Activated gamma-delta T cell treated with anti-CD3 and anti-CD28 coated beads, Interleukin-2, amount 50 U/mL, for 16 hours (primary cell): ENCODE data around the gene PRKN.

Experiments
- DNase-seq: peaks from one replicate; pipeline ENCODE4 v3.0.0-alpha.2; 2020; ENCODE audit warnings: low read depth

Gene PRKN

DNA sequence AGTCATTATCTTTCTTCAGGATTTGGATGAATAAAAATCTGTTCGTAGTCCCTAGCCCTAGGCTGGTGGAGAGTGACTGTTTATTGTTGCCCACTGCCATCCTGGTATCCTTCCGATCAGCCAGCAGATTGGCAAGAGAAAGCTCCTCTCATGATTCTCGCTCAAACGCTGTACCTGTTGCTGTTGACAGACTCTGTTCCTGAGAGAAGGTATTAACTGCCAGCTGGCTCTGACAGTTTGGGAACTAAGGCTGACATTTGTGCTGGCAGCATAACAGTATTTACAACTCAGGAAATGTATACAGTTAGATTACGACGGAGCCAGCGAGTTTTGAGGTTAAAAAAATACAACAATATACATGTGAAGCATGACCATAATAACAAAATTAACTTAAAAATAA is 674.5 kb downstream of the PRKN start:
- DNase-seq = no peak

DNA sequence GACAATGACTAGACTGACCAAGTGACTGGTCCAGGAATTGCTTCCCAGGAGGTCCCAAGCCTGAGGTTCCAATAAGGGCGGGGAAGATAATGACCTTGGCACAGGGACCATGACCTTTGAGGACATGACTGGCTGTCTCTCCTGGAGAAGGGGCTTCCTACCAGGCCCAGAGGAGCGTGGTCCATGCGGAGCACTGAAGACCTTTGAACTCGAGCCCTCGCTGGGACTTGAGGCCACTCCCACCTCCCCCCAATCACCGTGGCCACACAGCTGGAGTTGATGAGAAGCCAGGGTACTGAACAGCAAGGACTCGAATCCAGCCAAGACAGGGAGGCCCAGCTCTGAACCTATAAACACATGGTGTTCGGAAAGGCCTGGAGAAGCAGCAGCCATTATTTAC is 677.0 kb downstream of the PRKN start:
- no peak for DNase-seq

- DNase-seq = no peak
These were observed 681.2 kb downstream of the PRKN start for GRCh38 chr6:162046324-162046723.

GRCh38 chr6:162032620-162033019 is 694.9 kb downstream of the PRKN start:
- DNase-seq = no peak

GRCh38 chr6:162029873-162030576 is 697.5 kb downstream of the PRKN start:
- DNase-seq = no peak

- DNase-seq = no peak
These were observed 700.7 kb downstream of the PRKN start for GRCh38 chr6:162026843-162027242.

GRCh38 chr6:162026031-162026430 is 701.5 kb downstream of the PRKN start:
- no peak for DNase-seq

GRCh38 chr6:162019349-162019748 is 708.2 kb downstream of the PRKN start:
- DNase-seq = no peak

DNA sequence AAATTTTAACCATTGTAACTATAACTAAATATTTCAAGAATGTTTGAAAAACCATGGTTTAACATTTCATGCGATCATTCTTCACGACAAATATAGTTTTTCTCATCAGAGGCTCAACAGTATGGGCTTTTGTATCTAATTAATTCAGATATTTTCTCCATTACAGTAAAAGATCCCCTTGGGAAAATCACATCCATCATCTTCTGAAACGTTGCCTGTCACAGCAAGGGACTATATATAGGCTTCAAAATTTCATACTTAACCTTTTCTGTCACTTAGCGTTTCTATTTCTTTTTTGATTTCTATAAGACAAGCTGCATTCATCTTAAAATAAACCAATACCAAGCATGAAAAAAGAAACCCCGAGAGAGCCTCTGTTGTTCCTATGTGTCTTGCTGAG is 710.0 kb downstream of the PRKN start:
- no peak for DNase-seq

- no peak for DNase-seq
These were observed 713.3 kb downstream of the PRKN start for GRCh38 chr6:162014069-162014811.

DNA sequence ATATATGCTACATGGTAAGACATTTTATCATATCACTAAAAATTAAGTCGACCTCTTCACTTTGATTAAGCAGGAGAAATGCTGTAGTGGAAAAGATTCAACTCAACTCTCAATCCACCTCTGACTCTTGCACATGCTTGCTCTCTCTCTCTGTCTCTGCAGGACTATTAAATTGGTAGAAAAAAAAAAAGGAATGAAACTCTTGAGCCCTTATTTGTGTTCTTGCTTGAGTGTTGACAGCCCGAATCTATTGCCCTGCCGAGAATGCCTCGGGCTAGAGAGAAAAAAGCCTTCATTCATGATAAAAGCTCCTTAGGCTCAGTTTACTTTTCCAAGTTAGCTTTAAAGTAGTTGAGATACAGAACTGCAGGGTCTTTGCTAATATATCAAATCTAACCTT is 722.2 kb downstream of the PRKN start:
- DNase-seq = no peak

DNA sequence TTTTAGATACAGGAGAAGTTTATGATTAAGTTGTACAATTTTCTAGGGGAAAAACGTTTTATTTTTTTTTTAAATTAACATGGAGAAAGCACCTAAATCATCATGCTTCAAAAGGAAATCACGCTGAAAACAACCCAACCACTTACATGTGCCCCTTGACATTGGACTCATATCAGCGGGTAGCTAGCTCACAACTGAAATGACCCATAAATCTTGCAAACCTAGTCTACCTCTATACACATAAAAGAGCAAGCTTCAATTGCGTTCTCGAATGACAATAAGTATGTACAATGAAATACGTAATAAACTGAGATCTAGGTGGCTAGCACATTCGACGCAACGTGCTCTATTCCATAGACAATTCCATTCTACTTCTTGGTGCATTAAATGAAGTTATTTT is 730.8 kb downstream of the PRKN start:
- DNase-seq = no peak

- no peak for DNase-seq
These were observed 741.6 kb downstream of the PRKN start for GRCh38 chr6:161985876-161986423.

- no peak for DNase-seq
These were observed 742.9 kb downstream of the PRKN start for GRCh38 chr6:161984713-161985112.

- no peak for DNase-seq
These were observed 751.0 kb downstream of the PRKN start for GRCh38 chr6:161976553-161976952.

GRCh38 chr6:161973064-161973463 is 754.5 kb downstream of the PRKN start:
- no peak for DNase-seq

DNA sequence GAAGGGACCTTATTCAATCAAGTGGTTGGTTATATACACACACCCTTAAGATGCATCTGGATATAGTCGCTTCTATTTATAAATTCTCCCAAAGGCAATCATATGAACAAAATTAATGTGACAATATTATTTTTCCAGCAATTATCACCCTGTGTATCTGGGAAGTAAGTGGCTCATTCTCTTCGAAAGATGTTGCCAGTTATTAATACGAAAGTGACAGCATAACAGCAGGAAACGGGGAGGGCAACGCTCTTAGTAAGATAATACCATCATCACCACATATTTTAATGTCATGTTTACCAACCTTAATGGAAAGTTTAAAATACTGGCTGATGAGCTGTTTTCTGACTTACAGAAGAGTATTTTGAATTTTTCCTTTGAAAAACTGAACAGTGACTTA is 756.5 kb downstream of the PRKN start:
- no peak for DNase-seq

DNA sequence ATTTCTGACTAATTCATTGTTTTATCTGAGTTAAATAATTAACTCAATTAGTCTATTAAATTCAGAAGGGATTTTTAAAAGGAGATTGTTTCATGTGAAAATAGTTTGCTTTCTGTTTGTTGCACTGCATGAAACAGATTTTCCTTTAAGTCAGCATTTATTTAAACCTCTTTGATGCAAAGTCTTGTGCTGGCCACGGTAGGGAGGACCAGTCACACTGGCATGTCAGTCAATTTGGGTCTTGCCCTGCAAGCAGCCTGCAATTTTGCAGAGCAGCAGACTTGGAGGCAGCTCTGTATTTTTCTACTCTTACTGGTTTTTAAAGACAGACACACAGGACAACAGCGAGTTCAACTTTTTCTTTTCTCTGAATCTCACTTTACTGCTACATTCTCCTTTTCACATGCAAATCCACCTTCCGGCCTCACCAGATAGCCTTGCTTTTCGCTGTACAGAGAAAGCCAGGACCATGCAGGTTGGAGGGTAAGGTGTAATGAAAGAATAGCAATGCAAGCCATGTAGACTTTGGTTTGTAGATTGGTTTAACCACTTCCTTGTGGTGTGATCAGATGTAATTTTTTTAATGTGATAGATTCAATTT is 763.8 kb downstream of the PRKN start:
- no peak for DNase-seq

- no peak for DNase-seq
These were observed 764.4 kb downstream of the PRKN start for GRCh38 chr6:161963181-161963580.

DNA sequence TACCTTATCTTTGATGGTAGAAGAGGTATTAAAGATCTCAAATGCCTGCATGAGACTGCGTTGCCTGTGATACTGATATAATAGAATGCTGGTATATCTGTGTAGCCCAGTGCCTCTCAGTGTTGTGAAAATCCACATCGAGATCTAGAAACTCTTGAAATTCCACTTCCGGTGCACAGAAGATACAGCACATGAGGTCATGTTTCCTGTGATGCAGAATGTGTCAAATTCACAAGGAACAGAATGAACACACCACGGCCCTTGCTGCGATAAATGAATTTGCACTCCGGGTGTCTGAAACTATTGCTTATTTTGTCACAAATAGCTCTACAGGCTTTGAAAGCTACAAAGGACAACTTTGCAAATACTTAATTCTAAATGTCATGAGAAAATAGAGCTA is 765.8 kb downstream of the PRKN start:
- no peak for DNase-seq

DNA sequence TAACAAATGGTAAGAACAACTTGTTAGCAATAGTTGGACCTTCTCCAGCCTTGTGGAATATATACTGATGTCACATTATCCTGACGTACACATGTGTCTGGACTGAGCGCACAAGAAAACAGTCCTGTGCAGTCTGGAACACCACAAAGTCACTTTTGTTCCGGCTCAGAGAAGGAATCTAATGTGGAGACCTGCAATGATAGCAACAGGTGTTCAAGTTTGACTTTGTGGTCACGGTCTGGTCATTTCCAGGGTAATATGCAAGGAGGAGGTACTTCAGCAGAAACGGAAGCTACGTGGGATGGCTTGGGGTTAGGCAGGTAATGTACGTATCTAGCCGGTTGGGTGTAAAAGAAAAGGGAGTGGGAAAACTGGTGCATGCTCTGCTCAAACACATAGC is 766.5 kb downstream of the PRKN start:
- DNase-seq = no peak

GRCh38 chr6:161959072-161959471 is 768.5 kb downstream of the PRKN start:
- no peak for DNase-seq

DNA sequence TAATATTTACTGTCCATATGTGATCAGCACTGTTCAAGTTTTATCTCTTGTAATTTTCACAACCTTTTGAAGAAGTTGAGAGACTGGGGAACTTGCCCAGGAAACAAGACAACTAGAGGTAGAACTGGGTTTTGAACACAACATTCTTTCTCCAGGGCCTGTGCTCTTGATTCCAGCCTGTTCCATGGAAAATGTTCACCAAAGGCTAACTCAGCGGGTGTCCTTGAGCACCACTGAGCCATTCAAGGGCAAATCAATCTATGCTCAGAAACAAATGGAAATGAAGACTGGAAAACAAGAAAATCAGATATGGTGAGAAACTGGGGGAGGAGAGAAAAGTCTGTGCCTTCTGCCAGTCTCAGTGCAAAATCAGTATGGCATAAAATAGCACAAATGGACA is 771.5 kb downstream of the PRKN start:
- no peak for DNase-seq
